ENCODE results near the gene ZNF837. TPM values are rescaled to one million over a fixed set of nuclear protein-coding genes. Genes with fewer than 3 reads are reported as not detected.
A peak's percentile ranks its signal among the peaks of the same experiment; 100 is the strongest.

The ZNF837 gene
- total and polyA plus RNA-seq, 2 of the 4 experiments (the other 2 are of a cell fraction): 0.54 to 1.2 TPM

GRCh38 chr19:58364146-58364545 is 16.7 kb downstream of the ZNF837 start:
- DNase-seq: no peak
- H3K14ac ChIP-seq (replicated peaks; ENCODE audit: low read depth, low read length): no peak overlapping the region
- no peak overlapping the region for H2BK5ac ChIP-seq (ENCODE audit: low read depth, low read length, poor library complexity, severe bottlenecking)
- H2AK9ac ChIP-seq (replicated peaks; ENCODE audit: low read depth, low read length, poor library complexity): no peak overlapping the region
- H4K8ac ChIP-seq (ENCODE audit: low read depth in 2 of 2, low read length in 2 of 2): no peak overlapping the region
- no peak overlapping the region for H2BK20ac ChIP-seq (ENCODE audit: low read depth, low read length)
- H3K4me1 ChIP-seq (ENCODE audit: control insufficient read depth, insufficient read depth, low read length): peaks cover 3% of the 10 kb centered on the region
- no peak overlapping the region for H3K4ac ChIP-seq (ENCODE audit: low read depth, low read length)
- TF ChIP-seq ELK1 (IDR thresholded peaks at IDR 0.05; ENCODE audit: borderline replicate concordance, low read depth, low read length) (no peak), CTCF (conservative IDR thresholded peaks at IDR 0.05; ENCODE audit: low read depth, low read length) (no peak), RCOR1 (IDR thresholded peaks at IDR 0.05; ENCODE audit: insufficient replicate concordance, low read length) (no peak), MAFK (IDR thresholded peaks at IDR 0.05; ENCODE audit: low read depth, low read length) (no peak)
- H3K9ac ChIP-seq (ENCODE audit: low read depth, low read length): no peak overlapping the region
- H2AK5ac ChIP-seq (ENCODE audit: low read depth, low read length): 0 out of 2 replicates have a peak overlapping the region, but pooled peaks have one; percentile 4
- H3K79me1 ChIP-seq (ENCODE audit: low read depth in 1 of 2, low read length in 2 of 2): peaks cover 0 to 3% of the 10 kb centered on the region in 2 experiments; a peak in 2 of 4 replicates
- H3K18ac ChIP-seq (ENCODE audit: low read depth, low read length): no peak overlapping the region
- BruUV-seq (replicated peaks): no TSS peak
- H3K56ac ChIP-seq (ENCODE audit: extremely low read depth, insufficient read depth, low read length): no peak overlapping the region
- no peaks in the 10 kb centered on the region for H3K27me3 ChIP-seq (ENCODE audit: control insufficient read depth, insufficient read depth, low read length)
- intact Hi-C loops (cut with micrococcal nuclease): no loop called here
- in situ Hi-C loops (cut with MboI; ENCODE audit: low sequenced_read_pairs): no loop called here
- ChIA-PET POLR2A (ENCODE audit: unreplicated experiment) (no interaction called here), CTCF (interaction anchor here (0.6 to 1.4 kb wide), 2 partner anchors 9 to 27 kb away, joined by 3 read pairs; no protein-coding TSS in a partner anchor)
- H4K5ac ChIP-seq (ENCODE audit: low read depth, low read length): no peak overlapping the region
- H3K4me2 ChIP-seq (ENCODE audit: low read depth, low read length): no peak overlapping the region
- no peak overlapping the region for H3K4me3 ChIP-seq (ENCODE audit: insufficient read depth, low read depth, low read length)
- peak overlapping the region; percentile 23 for H2AFZ ChIP-seq (replicated peaks; ENCODE audit: low read length, poor library complexity)
- H3K36me3 ChIP-seq (ENCODE audit: control insufficient read depth, insufficient read depth, low read length): no peaks in the 10 kb centered on the region
- no peak overlapping the region for H4K91ac ChIP-seq (ENCODE audit: insufficient read depth, low read depth, low read length)
- H4K20me1 ChIP-seq (ENCODE audit: insufficient read depth, low read length): no peaks in the 10 kb centered on the region
- H3K23ac ChIP-seq (ENCODE audit: low read depth, low read length): no peak overlapping the region
- WGBS, 2 experiments (ENCODE audit: extremely low coverage in 2 of 2, insufficient read length in 1 of 2): 100% methylated on average over 2 of the region's 5 CpGs; no CpG with 5 or more reads in 1 of the 2 experiments
- no peak overlapping the region for H2BK120ac ChIP-seq (ENCODE audit: low read depth, low read length)
- H3K9me3 ChIP-seq (ENCODE audit: control insufficient read depth, insufficient read depth, low read length): peaks cover 3% of the 10 kb centered on the region; the same call in 1 of the 2 replicates
- no peak for ATAC-seq (ENCODE audit: low read depth)
- peaks cover 3% of the 10 kb centered on the region; the same call in 1 of the 2 replicates for H3K9me1 ChIP-seq (ENCODE audit: insufficient read depth, low read length)
- no peak overlapping the region for H3K27ac ChIP-seq (ENCODE audit: insufficient read depth, low read length)
- dilution Hi-C loops (cut with HindIII; ENCODE audit: low sequenced_read_pairs, unreplicated experiment): no loop called here
- H2BK15ac ChIP-seq (ENCODE audit: low read depth, low read length): no peak overlapping the region

Data from IMR-90 (cell line).